Right lobe of liver (tissue), 4 donors: ENCODE results near the gene EPHB1.

Experiments used
- POLR2A ChIP-seq: fragments of 450-650 bp; IDR thresholded peaks from one replicate; pipeline ENCODE4 v1.6.1; 2017; ENCODE audit warnings: antibody characterized with exemption, mild to moderate bottlenecking
- TF ChIP-seq, protein P1 (sequence below), 4 donors: fragments of 200-600 bp in 3 of 4; fragments of 450-650 bp in 1 of 4; IDR thresholded peaks; one replicate each; pipeline versions ENCODE4 v1.5.1 to v1.8.0; 2016 to 2022; ENCODE audit warnings: antibody characterized with exemption in 4 of 4, mild to moderate bottlenecking in 2 of 4
- donor health status: DM: no; HTN: no; CAD: no.
- donor health status: DM: no; HTN: no; CAD: no.
- donor health status: DM: no; HTN: yes; CAD: no.

DNA sequence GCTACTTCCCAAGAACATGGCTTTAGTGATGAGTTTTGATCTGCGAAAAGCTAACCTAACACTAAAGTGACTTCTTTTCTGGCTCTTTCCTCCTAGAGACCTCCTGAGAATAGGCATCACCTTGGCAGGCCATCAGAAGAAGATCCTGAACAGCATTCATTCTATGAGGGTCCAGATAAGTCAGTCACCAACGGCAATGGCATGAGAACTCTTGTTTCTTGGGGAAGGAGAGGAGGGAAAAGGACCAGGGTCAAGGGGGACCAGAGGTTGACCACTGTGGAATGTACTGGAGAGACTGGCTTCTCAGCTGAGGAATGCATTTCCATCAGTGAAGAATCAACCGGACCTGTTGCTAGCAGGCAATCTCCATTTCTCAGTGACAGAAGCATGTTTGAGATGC lies 463.9 kb downstream of the EPHB1 start:
- TF ChIP-seq, protein P1, sequence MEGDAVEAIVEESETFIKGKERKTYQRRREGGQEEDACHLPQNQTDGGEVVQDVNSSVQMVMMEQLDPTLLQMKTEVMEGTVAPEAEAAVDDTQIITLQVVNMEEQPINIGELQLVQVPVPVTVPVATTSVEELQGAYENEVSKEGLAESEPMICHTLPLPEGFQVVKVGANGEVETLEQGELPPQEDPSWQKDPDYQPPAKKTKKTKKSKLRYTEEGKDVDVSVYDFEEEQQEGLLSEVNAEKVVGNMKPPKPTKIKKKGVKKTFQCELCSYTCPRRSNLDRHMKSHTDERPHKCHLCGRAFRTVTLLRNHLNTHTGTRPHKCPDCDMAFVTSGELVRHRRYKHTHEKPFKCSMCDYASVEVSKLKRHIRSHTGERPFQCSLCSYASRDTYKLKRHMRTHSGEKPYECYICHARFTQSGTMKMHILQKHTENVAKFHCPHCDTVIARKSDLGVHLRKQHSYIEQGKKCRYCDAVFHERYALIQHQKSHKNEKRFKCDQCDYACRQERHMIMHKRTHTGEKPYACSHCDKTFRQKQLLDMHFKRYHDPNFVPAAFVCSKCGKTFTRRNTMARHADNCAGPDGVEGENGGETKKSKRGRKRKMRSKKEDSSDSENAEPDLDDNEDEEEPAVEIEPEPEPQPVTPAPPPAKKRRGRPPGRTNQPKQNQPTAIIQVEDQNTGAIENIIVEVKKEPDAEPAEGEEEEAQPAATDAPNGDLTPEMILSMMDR (IDR thresholded peaks at IDR 0.05) = no peak
- no peak for TF ChIP-seq POLR2A
